HG03064 (cell line): ENCODE results near the gene KCNG3.
"Not testable (repeated sequence)": the region's sequence is repeated elsewhere in the genome, so short reads cannot be mapped to it uniquely, and the experiment has no call there.

Source experiments
- ATAC-seq: cut with Tn5 transposase; IDR thresholded peaks from one replicate; pipeline ENCODE4 v1.9.1; 2021; ENCODE audit warnings: low read depth; ENCODE audit not compliant: unreplicated experiment

The KCNG3 gene

DNA sequence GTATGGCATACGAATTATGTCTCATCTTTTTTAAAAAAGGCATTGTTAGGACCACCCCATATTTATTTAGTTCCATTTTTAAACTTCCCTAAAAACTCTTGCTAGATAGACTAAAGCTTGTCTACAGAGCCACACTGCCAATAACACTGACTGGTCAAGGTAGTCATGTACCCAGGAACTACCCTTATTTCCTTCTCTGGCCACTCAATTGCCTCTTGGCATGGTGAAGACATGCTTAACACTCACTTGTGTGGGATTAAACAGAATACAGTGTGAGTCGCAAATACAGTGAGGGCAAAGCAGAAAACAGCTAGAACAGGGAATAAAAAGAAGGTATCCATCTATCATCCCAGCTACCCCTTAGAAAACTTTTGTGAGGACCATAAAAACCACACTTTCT, 57.4 kb downstream of the KCNG3 start:
- ATAC-seq = no peak

DNA sequence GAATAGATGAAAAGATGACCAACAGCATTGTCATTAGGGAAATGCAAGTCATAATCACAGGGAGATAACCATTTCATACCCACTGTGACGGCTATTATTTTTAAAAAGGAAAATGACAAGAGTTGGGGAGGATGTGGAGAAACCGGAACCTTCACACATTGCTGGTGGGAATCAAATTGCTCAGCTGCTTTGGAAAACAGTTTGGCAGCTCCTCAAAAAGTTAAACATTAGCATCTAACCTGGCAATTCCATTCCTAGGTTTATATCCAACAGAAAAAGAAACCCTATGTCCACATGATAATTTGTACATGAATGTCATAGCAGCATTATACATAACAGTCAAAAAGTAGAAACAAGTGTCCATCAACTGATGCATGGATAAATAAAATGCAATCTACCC, 58.2 kb downstream of the KCNG3 start:
- ATAC-seq = no peak

DNA sequence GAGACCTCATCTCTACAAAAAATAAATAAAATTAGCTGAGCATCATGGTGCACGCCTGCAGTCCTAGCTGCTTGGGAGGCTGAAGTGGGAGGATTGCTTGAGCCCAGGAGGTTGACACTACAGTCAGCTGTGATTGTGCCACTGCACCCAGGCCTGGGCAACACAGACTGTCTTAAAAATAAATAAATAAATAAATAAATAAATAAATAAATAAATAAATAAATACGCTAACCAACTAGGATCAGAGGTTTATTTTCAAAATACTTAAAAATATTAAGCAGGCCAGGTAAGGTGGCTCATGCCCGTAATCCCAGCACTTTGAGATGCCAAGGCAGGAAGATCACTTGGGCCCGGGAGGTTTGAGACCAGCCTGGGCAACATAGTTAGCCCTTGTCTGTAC, 63.6 kb downstream of the KCNG3 start:
- no peak for ATAC-seq

- ATAC-seq = no peak
These were observed 64.4 kb downstream of the KCNG3 start for GRCh38 chr2:42429352-42429751.

DNA sequence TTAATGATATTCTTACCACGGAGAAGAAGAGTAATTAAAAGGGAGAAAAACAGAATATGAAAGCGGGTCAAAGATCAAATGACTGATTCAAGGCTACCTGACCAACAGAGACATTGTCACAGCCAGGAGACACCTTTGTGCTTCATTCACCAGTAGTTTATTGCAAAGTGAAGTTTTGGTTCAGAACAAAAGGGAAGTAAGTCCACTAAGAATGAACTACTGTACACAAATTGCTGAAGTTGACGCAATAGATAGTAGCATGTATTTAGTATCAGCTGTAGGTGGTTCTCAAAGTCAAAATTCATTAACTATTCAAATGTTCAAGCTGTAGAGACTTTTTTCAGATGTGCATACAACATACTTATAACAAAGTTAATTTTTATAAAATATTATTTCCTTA, 68.1 kb downstream of the KCNG3 start:
- no peak for ATAC-seq

DNA sequence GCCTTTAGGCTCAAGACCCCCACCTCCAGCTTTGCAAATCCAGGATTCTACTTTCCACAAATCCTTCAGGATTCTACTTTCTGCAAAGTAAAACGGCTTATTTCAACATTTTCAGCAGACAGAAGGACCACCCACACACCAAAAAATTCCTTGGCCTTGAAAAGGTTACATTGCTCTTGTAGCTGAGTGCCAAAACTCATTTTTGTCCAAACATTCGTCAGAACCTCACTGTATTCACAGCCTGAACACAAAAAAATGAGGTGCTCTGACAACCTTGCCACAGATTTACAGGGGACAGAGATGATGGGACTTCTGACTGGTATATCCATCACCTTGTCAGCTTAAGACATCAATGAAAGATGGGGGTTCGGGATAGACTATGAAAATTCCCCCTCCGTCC, 69.7 kb downstream of the KCNG3 start:
- ATAC-seq = no peak

- ATAC-seq = no peak
These were observed 72.1 kb downstream of the KCNG3 start for GRCh38 chr2:42421601-42422239.

DNA sequence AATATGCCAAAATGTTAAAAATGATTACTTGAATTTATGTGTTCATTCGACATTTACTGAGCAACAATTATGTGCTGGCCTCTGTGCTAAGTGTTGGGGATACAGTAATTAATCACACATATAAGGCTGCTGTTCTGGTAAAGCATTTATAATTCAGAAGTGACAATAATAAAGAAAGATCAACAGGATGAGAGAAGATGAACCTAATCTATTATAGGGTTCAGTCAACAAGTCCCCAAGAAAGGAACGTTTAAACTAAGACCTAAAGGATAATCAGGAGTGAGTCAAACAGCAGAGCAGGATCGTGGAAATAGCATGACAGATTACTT, 72.7 kb downstream of the KCNG3 start:
- ATAC-seq = no peak

GRCh38 chr2:42414648-42415047, 79.1 kb downstream of the KCNG3 start:
- ATAC-seq = no peak

DNA sequence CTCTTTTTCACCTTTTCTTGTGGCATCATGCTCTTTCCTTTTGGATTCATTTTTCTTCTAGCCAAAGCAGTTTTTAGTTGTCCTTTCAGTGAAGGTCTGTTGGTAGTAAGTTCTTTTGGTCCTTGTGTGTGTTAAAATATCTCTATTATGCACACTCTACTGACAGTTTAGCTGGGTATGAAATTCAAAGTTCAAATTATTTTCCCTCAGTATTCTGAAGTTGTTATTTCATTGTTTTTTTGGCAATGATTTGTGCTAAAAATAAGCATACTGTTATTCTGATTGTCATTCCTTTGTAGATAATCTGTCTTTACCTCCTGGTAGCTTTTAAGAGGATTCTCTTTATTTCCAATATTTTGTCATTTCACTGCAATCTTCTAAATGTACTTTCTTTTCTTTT, 79.6 kb downstream of the KCNG3 start:
- no peak for ATAC-seq

GRCh38 chr2:42410742-42411514, 82.9 kb downstream of the KCNG3 start:
- no peak for ATAC-seq

GRCh38 chr2:42408009-42408408, 85.8 kb downstream of the KCNG3 start:
- ATAC-seq = no peak

- no peak for ATAC-seq
These were observed 86.3 kb downstream of the KCNG3 start for GRCh38 chr2:42407476-42407875.

GRCh38 chr2:42404676-42405075, 89.1 kb downstream of the KCNG3 start:
- ATAC-seq = no peak

GRCh38 chr2:42401773-42402172, 92.0 kb downstream of the KCNG3 start:
- no peak for ATAC-seq

GRCh38 chr2:42398052-42398451, 95.7 kb downstream of the KCNG3 start:
- ATAC-seq = not testable (repeated sequence)

GRCh38 chr2:42393320-42393719, 100.5 kb downstream of the KCNG3 start:
- ATAC-seq = not testable (repeated sequence)

GRCh38 chr2:42392191-42392590, 101.6 kb downstream of the KCNG3 start:
- ATAC-seq = no peak
